SK-MEL-5 (cell line): ENCODE data around the gene ERBB4. TPM values are rescaled to one million over a fixed set of nuclear protein-coding genes. Genes with fewer than 3 reads are reported as not detected.
A peak's percentile ranks its signal among the peaks of the same experiment; 100 is the strongest.
"Not testable (repeated sequence)": the region's sequence is repeated elsewhere in the genome, so short reads cannot be mapped to it uniquely, and the experiment has no call there.

ENCODE experiments used
- DNase-seq: peaks from one replicate; pipeline ENCODE4 v3.0.0-alpha.2; 2016; ENCODE audit warnings: low read depth, low spot score
- in situ Hi-C: cut with HindIII; loops from 2 replicates; pipeline ENCODE4 v1.10.0; 2016; ENCODE audit warnings: low sequenced_read_pairs, high pct_unique_total_duplicates, low pct_unique_long_range_greater_than_20kb
- total RNA-seq: library from RNA; depleted of rRNA; stranded (reverse); fragments of >200 nt; shearing (Covaris generic); gene quantifications from 2 replicates; pipeline ENCODE4 v1.2.3, GENCODE V29; 2014

ERBB4 gene
- total RNA-seq, 1 experiment from 2014 or later: 0.32 TPM

- in situ Hi-C loops: no loop called here
- no peak for DNase-seq
Measured at GRCh38 chr2:211534632-211535031, 1004.0 kb downstream of the ERBB4 start.

DNA sequence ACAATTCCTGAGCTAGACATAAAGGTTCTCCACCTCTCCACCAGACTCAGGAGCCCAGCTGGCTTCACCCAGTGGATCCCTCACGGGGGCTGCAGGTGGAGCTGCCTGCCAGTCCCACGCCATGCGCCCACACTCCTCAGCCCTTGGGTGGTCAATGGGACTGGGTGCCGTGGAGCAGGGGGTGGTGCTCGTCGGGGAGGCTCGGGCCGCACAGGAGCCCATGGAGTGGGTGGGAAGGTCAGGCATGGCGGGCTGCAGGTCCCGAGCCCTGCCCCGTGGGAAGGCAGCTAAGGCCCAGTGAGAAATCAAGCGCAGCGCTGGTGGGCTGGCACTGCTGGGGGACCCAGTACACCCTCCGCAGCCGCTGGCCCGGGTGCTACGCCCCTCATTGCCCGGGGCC lies 1014.4 kb downstream of the ERBB4 start:
- DNase-seq, in situ Hi-C loops: not testable (repeated sequence)

DNA sequence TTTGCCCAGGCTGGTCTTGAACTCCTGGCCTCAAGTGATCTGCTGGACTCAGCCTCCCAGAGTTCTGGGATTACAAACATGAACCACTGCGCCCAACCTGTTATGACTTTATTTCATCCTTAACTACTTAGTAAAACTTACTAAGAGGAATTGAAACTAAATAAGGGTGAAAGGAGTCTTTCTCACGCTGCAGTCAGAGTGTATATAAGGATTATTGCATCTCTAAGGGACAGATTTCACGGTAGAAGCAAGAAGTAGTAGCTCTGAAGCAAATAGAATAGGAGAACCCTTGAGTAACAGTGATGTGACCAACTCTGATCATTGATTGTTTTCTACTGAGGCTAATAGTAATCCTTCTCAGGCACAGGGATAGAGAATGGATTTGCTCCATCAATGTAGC lies 1022.1 kb downstream of the ERBB4 start:
- DNase-seq: no peak
- in situ Hi-C loops: no loop called here

GRCh38 chr2:211514049-211514448 lies 1024.6 kb downstream of the ERBB4 start:
- in situ Hi-C loops: no loop called here
- DNase-seq: no peak

- DNase-seq: no peak
- in situ Hi-C loops: no loop called here
Measured at GRCh38 chr2:211513446-211513845, 1025.2 kb downstream of the ERBB4 start.

GRCh38 chr2:211512806-211513205 lies 1025.8 kb downstream of the ERBB4 start:
- no peak for DNase-seq
- in situ Hi-C loops: no loop called here

- DNase-seq: no peak
- in situ Hi-C loops: no loop called here
Measured at GRCh38 chr2:211503856-211504255, 1034.7 kb downstream of the ERBB4 start.

GRCh38 chr2:211503198-211503597 lies 1035.4 kb downstream of the ERBB4 start:
- in situ Hi-C loops: no loop called here
- no peak for DNase-seq

GRCh38 chr2:211498551-211499205 lies 1039.9 kb downstream of the ERBB4 start:
- DNase-seq: peak; percentile 29
- in situ Hi-C loops: no loop called here

DNA sequence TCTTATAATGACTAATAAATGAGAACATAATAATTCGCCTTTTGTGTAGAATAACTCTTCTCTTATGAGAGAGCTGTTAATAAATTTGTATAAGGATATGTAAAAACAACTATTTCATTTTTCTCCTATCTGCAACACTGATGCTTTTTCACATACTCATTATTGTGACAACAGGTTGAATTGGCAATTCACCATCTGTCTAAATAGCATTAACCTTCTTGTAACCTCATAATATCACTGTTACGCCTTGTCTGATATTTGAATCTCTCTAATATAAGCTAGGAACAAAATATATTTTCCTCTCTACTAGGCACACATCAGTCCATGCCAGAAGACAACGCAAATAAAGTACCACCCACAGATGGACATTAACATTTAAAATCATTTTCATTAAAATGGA lies 1043.3 kb downstream of the ERBB4 start:
- in situ Hi-C loops: no loop called here
- no peak for DNase-seq

DNA sequence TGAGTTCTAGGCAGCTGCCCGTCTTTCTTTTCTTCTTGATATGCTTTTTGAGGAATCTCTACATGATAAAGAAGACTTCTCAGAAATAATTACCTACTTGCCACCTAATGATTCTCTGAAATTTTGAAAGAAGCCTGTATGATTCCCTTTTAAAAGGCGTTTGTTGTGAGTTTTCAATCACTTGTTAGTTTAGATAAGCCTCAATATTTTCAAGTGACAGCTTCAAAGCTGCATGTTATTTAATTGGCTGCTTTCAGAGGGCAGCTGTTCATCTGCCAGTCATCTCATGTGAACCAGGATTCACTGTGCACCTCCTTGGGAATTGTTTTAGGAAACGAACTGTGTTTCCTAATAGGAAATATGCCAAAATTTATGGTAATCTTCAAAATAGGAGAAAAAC lies 1044.1 kb downstream of the ERBB4 start:
- in situ Hi-C loops: no loop called here
- DNase-seq: no peak

- DNase-seq: no peak
- in situ Hi-C loops: no loop called here
Measured at GRCh38 chr2:211494085-211494484, 1044.5 kb downstream of the ERBB4 start.

- no peak for DNase-seq
- in situ Hi-C loops: no loop called here
Measured at GRCh38 chr2:211487733-211488132, 1050.9 kb downstream of the ERBB4 start.

DNA sequence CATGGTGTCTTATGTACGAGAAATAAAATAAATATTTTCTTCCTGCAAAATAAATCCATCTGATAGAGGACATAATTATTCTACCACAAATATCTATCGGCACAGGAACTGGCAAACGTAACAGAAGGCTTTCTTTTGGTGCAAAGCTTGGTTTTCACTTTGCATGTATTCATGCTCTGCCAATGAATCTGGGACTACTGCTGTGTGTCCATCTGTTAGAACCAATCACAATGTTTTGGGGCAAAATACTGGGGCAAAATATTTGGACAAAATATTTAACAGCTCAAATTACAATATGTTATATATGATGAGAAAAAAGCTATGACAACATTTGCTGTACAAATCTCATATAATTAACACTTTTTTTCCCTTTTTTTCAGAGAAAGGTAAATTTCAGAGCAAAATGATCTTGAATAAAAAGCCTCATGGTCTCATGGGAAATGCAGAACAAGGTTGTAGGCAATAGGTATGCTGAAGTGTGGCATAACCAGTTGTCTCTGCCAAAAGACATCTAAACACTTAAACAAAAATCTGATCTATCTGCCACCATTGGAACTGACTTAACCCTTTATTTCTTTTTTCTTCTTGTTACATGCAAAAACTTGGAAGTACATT lies 1059.0 kb downstream of the ERBB4 start:
- in situ Hi-C loops: no loop called here
- no peak for DNase-seq

- no peak for DNase-seq
- in situ Hi-C loops: no loop called here
Measured at GRCh38 chr2:211477537-211478275, 1060.9 kb downstream of the ERBB4 start.

DNA sequence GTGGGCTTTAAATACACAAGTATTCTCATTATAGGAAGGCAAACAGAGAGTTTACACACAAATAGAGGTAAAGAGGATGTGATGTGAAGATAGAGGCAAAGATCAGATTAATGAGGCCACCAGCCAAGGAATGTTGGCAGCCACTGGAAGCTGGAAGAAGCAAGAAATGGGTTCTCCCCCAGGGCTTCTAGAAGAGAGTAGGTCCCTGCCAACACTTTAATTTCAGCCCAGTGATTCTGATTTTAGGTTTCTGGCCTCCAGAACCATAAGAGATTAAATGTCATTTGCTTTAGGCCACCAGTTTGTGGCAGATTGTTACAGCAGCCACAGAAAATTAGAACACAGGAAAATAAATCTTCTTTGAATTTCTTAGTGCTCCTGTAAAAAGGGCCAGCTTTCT lies 1065.5 kb downstream of the ERBB4 start:
- in situ Hi-C loops: no loop called here
- DNase-seq: no peak

DNA sequence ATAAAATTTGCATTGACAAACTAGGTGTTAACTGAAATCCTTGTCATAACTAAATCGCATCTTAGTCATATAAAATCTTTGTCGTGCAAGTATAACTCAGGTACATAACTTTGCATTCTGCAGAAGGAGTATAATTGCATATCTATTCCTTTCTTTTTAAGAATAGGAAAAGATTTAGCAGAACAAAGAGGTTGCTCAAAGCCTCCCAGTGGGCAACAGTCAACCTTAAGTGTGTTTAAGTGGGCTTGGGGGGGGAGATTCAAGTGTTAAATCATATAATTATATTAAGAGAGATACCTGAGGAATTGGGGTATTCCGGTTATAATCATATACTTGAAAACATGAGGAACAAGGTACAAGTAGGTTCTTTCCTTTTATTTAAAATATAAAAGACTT lies 1068.9 kb downstream of the ERBB4 start:
- no peak for DNase-seq
- in situ Hi-C loops: no loop called here

DNA sequence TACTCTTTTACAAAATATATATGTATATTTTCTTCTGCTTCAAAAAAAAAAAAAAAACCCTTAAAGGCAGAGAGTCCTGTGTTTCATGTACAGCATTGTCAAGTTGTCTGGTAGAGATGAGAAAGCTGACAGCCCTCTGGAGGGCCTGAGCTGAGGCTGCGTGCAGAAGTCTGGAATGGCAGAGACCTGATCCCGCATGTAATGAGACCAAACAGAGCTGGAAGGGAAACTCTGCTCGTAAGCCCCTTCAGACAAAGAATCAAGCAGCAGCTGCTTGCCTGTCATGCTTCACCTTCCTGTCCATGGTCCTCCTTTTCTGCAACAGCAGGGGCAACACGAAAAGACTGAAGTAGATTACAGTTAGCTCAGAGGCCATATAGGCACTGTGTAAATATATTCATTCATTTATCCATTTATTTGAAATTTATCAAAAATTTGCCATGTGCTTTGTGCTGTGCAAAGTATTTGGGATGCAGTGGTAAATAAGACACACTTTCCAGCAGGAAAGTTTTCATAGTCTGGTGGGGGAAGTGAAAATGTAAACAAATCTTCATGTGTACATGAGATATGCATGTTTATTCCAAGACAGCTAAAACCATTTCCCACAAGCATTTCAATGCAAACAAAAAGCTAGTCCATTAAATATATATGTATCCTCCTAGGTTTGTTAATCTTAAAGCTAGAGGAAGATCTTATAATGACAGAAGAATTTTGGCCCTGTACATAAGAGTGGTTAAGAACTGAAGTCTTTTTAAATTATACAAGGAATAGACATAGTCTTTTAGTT lies 1069.5 kb downstream of the ERBB4 start:
- in situ Hi-C loops: no loop called here

More for the DNA sequence above, 1069.5 kb downstream of the ERBB4 start:
- DNase-seq: no peak
